Fibroblast of the aortic adventitia (primary cell): ENCODE measurements around the gene TMEM232. TPM values are rescaled to one million over a fixed set of nuclear protein-coding genes. Genes with fewer than 3 reads are reported as not detected.
A peak's percentile ranks its signal among the peaks of the same experiment; 100 is the strongest.

Source experiments
- DNase-seq: peaks from one replicate; pipeline ENCODE4 v3.0.0-alpha.2; 2010; ENCODE audit warnings: low read depth
- H3K4me3 ChIP-seq: 2 replicates; pipeline ENCODE4 v1.5.1; 2011; ENCODE audit warnings: low read depth, mild to moderate bottlenecking, control low read depth, low read length, moderate library complexity
- CTCF ChIP-seq: IDR thresholded peaks from 2 replicates; pipeline ENCODE4 v1.5.1; 2011; ENCODE audit warnings: mild to moderate bottlenecking, low read length, control low read depth, inconsistent platforms; ENCODE audit not compliant: insufficient read depth
- total RNA-seq: library from RNA; depleted of rRNA; stranded (reverse); fragments of >200 nt; gene quantifications from 2 replicates; pipeline ENCODE4 v1.2.3, GENCODE V29; 2012; ENCODE audit warnings: low replicate concordance

Gene TMEM232
- total RNA-seq, 1 donor = 4.7 TPM

GRCh38 chr5:110475529-110475928, 250.9 kb downstream of the TMEM232 start:
- DNase-seq = no peak
- no peak for TF ChIP-seq CTCF

GRCh38 chr5:110469486-110469885, 257.0 kb downstream of the TMEM232 start:
- H3K4me3 ChIP-seq = no peak overlapping the region
- DNase-seq = no peak
- TF ChIP-seq CTCF = no peak

More at GRCh38 chr5:110475529-110475928, 250.9 kb downstream of the TMEM232 start:
- H3K4me3 ChIP-seq = no peak overlapping the region

DNA sequence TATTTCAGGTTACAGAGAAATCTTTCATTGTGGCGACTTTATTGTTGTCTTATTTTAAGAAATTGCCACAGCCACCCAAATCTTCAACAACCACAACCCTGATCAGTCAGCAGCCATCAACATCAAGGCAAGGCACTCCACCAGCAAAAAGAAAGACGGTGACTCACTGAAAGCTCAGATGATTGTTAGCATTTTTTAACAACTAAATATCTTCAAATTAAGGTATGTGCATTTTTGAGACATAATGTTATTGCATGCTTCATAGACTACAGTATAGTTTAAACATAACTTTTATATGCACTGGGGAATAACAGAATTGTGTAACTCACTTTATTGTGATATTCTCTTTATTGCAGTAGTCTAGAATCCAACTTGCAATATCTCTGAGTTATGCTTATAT, 263.4 kb downstream of the TMEM232 start:
- H3K4me3 ChIP-seq = no peak overlapping the region
- no peak for TF ChIP-seq CTCF
- DNase-seq = no peak

DNA sequence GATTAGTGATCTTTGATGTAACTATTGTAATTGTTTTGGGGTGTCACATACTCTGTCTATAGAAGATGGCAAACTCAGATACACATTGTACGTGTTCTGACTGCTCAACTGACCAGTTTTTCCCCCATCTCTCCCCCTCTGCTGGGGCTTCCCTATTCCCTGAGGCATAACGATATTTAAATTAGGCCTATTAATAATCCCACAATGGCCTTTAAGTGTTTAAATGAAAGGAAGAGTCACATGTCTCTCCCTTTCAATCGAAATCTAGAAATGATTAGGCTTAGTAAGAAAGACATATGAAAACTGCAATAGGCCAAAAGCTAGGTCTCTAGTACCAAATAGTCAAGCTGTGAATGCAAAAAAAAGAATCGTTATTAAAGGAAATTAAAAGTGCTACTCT, 265.6 kb downstream of the TMEM232 start:
- TF ChIP-seq CTCF = no peak
- DNase-seq = no peak
- H3K4me3 ChIP-seq = no peak overlapping the region

DNA sequence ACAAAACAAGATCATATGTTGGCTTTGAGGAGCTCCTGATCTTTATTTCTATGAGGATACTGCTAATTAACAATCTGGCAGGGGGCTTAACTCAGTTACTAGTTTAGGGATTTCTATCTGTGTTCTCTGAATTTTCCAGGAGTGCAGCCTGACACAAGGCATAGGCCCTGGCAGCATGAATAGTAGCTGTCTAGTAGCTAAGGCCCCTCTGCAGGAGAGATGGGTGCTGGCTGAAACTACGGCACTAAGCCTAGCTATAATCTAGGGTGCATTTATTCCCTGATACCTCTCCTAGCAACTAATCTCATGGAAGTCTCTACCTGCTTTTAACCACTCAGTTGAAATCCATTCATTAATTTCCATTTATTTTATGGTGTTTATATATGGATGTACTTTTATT, 268.2 kb downstream of the TMEM232 start:
- TF ChIP-seq CTCF = no peak
- H3K4me3 ChIP-seq = no peak overlapping the region
- DNase-seq = no peak

DNA sequence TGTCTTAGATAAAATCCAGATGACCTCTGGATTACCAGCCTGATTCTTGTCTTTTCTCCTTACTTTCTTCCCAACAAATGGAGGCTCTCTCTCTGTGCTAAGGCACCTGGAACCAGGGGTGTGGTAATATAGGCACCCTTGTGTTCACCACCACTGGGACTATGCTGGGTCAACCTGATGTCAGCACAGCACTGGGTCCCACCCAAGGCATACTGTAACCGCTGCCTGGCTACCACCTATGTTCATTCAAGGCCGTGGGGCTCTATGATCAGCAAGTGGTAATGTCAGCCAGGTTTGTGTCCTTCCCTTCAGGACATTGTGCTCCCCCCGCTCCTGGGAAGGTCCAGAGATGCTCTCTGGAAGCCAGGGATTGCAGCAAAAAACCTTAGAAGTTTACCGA, 283.6 kb downstream of the TMEM232 start:
- no peak for DNase-seq
- no peak for TF ChIP-seq CTCF
- H3K4me3 ChIP-seq = no peak overlapping the region

- TF ChIP-seq CTCF = peak; percentile 17
- no peak overlapping the region for H3K4me3 ChIP-seq
- DNase-seq = peak; percentile 48
Measured at GRCh38 chr5:110441035-110441434, 285.4 kb downstream of the TMEM232 start.
